HG03139 (cell line): ENCODE measurements around the gene IL4I1.

Source experiments
- ATAC-seq: cut with Tn5 transposase; IDR thresholded peaks from one replicate; pipeline ENCODE4 v1.9.1; 2021; ENCODE audit not compliant: unreplicated experiment

IL4I1 gene

GRCh38 chr19:49924004-49924880, 27.6 kb upstream of the IL4I1 start:
- ATAC-seq: no peak

GRCh38 chr19:49923055-49924003, 26.6 kb upstream of the IL4I1 start:
- ATAC-seq: no peak

DNA sequence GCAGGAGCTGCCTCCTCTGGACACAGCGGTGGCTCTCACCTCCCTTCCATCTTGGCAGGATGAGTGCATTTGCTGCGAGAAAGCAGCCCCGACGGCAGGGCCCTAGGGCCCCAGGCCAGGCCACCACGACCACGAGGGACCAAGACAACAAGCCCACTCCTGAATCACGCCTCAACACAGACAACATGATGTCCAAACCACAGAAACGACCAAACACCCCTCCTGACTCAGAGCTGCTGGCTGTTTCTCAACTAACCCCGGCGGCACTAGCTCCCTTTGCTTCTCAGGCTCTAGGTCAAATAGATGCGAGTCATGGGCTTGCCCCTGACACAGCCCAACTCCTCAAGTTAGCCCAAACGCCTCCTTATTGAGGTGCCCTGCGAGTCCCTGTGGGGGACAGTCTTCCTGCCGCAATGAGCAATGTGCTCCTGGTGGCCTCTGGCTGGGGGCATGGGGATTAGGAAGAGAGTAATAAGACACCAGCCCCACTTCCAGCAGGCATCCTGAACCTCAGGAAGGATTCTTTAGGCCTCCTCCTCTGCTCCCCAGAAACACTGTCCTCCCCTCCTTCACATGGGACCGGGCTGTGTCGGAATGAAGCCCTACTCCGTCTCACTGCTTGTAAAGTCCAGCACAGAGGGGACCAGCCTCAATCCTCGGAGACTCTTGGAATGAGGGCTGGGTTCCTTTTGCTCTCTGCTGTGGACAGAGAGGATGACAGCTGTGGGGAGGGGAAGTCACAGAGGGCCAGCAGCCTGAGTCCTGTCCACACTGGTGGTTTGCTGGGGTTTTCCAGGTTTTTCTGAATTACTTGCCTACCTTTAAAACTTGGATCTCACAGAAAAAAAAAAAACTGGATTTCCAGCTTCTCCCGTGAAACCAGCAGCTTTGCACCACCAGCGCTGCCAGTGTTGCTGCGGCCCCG, 25.4 kb upstream of the IL4I1 start:
- ATAC-seq: no peak

DNA sequence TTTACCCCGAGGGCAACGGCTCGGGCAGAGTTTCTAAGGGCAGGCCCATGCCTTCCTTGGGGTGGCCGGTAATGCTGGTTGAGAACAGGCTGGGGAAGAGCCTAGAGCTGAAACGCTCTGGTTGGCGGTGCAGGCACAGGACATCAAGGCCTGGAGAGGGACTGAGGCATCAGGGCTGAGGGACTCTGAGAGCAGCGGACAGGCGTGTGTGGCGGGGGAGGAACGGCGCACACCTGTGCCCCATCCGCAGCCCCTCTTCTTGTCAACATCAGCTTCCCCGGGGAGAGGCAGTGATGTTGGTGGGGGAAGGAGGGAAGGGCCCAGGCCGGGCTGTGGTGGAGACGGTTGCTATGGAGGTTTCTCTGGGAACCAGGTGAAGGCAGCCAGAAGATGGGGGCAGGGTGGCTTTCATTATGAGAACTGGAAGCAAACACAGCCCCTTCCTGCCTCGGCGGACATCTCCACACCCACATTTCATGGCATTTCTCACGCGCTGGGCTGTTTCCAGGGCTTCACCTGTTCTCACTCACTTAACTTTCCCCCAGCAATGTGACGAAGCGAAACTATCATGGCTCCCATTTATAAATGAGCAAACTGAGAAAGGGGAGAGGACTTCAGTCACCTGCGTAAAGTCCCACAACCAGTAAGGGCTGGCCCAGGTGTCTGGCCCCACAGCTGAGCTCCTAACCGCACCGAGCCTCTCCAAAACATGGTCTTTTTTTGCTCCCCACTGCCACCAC, 24.1 kb upstream of the IL4I1 start:
- no peak for ATAC-seq

GRCh38 chr19:49918089-49918488, 21.4 kb upstream of the IL4I1 start:
- no peak for ATAC-seq

DNA sequence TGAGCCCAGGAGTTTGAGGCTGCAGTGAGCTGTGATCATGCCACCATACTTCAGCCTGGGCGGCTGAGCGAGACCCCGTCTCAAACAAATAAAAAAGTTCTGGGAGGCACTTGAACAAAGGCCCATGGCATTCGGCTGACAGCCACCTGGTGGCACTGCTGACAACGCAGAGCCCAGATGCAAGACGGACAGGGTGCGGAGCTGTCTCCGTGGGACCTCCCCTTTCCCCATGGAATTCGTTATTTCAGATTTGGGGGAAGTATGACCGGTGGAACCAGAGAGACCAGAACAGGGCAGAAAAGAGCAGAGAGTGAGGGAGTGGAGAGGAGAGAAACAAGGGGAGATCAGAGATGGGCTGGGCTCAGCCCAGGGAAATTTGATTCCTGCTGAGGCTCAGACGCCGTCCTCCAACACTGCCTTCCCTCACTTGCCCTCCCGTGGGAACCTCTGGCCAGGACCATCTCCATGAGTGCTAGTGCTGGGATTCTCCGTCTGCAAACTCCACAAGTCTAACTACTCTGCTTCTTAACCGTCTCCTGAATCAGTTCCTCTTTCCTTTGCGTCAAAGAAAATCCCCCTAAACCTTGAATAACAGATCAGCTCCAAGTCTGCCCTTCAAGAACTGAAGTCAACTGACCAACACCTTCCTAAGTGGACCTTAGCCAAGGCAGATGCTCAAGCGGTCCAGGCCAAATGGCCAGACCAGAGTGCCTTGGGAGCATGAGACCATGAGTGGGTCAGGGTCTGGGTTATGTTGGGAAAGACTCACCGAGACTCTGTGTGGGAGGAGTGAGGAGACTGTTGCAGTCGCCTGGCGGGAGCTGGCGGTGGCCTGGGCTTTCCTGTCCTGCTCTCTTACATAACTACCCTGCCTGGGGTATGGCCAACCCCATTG, 20.4 kb upstream of the IL4I1 start:
- no peak for ATAC-seq

DNA sequence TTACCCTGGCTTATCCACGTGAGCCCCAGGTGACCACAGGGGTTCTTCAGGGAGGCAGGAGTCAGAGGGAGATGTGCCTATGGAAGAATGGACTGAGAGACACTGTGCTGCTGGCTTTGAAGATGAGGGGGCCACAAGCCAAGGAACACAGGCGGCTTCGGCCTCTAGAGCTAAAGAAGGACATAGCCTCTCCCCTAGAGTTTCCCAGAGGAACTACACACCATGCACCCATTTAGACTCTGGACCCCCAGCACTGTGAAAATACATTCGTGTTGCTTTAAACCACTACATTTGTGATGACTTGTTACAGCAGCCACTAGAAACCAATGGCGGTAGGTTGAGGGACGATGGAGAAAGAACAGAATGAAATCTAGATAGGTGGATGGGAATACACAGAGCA, 18.6 kb upstream of the IL4I1 start:
- ATAC-seq: no peak

GRCh38 chr19:49913720-49914119, 17.0 kb upstream of the IL4I1 start:
- no peak for ATAC-seq

- ATAC-seq: no peak
Observed at GRCh38 chr19:49912965-49913685, 16.4 kb upstream of the IL4I1 start.

DNA sequence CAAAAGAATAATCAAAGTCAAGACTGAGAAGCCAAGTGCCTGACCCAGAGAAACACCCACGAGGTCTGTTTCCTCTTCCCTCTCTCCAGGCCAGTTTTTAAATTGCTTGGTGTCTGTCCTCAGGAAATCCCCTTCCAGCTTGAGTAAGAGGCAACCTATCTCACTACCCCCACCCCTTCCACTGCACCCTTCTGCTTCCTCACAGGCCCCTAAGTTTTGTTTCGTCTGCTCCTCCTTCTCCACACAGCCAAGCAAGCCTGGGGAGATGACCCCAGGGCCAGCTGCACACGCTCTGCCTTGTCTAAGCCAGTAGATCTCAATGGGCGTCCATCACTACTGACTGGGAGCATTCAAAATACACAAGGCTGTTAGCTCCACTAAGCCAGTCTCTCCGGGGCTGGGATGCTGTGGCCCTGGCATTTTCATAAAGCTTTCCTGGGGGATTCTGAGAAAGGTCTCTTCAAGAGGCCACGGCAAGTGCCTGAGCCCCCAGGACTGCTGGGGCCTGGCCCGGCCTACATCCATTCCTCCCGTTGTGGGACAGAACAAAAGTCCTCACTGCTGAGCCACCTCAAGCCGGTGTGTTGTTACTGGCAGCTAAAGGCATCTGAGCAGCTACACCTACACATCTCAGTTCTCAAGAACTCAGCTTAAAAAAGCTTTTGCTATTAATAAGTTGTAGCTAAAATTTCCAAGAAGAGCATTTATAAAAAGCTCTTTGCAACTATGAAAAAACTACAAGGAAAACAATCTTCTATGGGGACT, 14.9 kb upstream of the IL4I1 start:
- ATAC-seq: no peak

- no peak for ATAC-seq
Observed at GRCh38 chr19:49910179-49910578, 13.5 kb upstream of the IL4I1 start.

DNA sequence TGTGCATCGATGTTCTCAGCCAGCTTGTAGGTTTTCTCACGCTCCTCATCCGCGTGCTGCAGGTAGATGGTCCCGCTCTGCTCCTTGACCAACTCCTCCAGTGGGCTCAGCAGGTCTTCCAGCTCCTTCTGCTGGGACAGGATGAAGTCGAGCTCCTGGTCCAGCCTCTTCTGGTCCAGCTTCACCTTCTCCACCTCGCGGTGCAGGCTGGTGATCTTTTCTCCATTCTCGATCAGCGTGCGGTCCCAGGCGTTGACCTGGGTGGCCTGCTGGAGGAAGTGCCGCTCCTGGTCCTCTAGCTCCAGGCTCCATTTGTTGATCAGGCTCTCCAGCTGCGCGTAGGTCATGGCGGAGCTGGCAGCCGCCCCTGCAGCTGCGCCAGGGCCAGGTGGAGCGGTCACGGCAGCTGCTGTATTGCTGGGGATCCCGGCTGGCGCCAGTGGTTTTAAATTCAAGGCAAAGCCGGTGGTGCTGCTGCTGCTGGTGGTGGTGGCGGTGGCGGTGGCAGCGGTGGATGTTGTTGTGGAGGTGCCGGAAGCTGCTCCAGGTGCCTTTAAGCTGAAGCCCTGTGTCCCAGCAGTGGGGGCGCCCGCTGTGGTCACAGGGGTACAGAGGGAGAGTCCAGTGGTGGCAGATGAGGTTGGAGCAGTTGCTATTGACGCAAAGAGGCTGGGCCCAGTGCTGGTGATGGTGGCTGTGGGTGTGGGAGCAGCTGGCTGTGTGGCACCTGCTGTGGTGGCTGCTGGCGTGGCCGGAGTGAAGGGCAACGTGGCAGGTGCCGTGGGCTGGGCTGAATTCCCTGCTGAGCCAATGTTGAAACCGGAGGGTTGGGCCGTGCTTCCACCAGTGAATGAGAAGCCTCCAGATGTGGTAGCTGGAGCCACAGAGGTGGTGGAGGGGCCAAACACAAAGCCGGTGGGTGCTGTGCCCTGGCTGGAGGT, 12.1 kb upstream of the IL4I1 start:
- ATAC-seq: no peak

- ATAC-seq: no peak
Observed at GRCh38 chr19:49907745-49908446, 11.2 kb upstream of the IL4I1 start.

GRCh38 chr19:49906879-49907564, 10.3 kb upstream of the IL4I1 start:
- ATAC-seq: no peak

- no peak for ATAC-seq
Observed at GRCh38 chr19:49904136-49904535, 7.4 kb upstream of the IL4I1 start.
